HG02885 (cell line): ENCODE results near the gene SERPINF2.
"Not testable (repeated sequence)": the region's sequence is repeated elsewhere in the genome, so short reads cannot be mapped to it uniquely, and the experiment has no call there.

Experiments
- ATAC-seq: cut with Tn5 transposase; IDR thresholded peaks from one replicate; pipeline ENCODE4 v1.9.1; 2021; ENCODE audit warnings: mild to moderate bottlenecking; ENCODE audit not compliant: unreplicated experiment, poor library complexity

The SERPINF2 gene

DNA sequence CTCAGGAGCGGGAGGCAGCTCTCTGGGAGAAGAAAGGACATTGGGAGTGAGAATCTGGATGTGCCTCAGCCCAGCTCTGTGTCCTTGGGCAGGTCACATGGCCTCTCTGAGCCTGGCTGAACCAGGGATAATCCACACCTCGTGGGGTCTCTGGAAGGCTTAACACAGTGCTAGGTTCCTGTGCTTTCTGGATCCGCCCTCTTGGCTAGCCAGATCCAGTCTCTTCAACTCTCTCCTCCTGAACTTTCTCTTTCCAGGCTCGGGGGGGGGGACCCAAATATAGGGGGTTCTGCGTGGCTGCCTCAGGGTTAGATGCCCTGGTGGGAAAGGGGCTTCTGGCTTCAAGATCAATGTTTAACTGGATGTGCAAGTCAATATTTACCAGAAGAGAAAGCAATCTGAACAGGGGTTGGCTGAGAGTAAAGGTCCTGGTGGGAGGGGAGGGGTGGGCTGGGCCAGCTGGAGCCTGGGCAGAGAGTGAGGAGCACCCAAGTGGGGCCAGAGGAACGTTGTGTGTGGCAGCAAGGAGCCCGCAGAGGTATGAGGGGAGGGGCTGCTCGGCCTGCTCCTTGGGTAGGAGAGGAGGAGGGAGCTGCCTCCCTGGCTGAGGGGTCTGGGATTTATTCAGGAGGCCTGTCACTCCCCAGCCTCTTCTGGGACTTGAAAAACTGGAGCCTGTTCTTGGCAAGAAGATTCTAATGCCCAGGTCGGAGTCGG, at the start of gene SERPINF2:
TSS of gene SERPINF2 (plus strand) at position 501 of the 717 bp plus-strand sequence. CDS start 2,125 bp downstream, outside the sequence.
- no peak for ATAC-seq

GRCh38 chr17:1693339-1693738, 49.3 kb upstream of the SERPINF2 start:
- no peak for ATAC-seq

DNA sequence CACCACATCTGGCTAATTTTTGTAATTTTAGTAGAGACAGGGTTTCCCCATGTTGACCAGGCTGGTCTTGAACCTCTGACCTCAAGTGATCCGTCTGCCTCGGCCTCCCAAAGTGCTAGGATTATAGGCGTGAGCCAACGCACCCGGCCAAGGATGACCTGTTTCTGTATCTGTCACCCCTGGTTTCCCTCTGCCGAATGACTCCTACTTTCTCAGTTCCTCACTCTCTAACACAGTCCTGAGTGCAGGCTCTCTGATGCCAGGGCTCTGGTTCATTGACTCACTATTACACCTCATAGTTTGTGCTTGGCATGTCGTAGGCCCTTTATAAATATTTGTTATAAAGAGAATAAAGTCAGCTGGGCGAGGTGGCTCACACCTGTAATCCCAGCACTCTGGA, 47.3 kb upstream of the SERPINF2 start:
- ATAC-seq, result no peak

DNA sequence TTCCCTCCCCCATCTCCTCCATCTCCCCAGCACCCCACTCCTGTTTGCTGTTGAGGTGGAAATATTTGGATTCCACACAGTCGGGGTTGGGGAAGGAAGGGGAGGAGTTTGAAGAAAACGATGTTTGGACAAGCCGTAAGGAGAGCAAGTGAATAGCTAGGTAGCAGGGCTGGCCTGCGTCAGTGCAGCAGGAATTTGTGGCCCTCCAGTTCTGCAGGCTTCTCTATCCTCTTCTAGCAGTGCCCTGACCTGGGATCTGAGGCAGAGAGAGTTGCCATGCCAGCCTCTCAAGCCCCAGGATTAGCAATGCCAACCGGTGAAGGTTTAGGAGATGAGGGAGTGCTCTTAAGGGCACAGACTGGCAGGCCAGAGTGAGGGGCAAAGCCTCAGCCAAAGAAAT, 45.0 kb upstream of the SERPINF2 start:
- no peak for ATAC-seq

DNA sequence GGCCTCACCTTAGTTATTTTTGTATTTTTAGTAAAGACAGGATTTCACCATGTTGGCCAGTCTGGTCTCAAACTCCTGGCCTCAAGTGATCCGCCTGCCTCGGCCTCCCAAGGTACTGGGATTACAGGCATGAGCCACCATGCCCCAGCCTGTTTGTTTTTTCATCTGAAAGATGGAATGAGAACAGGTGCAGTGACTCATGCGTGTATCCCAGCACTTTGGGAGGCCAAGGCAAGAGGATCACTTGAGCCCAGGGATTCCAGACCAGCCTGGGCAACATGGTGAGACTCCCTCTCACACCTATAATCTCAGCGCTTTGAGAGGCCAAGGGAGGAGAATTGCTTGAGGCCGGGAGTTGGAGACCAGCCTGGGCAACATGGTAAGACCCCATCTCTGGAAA, 42.8 kb upstream of the SERPINF2 start:
- ATAC-seq, result not testable (repeated sequence)

DNA sequence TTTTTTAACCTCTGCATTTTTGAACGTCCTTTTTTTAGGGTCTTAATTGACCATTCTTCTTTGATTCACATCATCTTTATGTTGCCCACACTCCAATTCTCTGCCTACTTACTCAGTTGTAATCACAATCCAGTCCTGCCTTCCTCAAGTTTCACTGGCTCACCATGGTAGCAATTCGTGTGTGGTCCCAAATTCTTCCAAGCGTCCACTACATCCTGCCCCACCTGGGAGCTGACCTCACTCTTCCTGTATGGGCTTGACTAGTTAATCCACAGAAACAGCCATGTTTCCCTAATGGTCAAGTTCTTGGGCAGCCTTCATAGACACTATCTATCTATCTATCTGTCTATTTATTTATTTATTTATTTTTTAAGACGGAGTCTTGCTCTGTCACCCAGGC, 39.6 kb upstream of the SERPINF2 start:
- no peak for ATAC-seq

DNA sequence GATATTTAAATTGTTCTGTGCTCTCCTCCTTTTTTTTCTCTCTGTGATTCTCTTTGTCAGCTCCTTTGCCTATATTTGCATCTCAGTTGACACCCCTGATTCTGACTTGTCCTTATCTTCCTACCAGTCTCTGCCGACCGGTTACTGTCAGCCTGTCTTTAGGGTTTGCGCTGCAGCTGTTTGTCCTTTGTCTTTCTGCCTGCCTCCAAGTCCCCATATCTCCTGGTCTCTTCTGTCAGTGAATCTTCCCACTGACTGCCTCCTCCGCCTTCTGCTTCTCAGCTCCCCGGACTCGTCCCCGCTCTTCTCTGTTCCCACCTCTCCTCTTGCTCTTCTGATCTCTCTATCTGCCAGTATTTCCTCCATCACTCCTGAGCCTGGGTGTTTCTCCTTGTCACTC, 37.7 kb upstream of the SERPINF2 start:
- ATAC-seq, result no peak

- no peak for ATAC-seq
Measured at GRCh38 chr17:1707107-1707506, 35.6 kb upstream of the SERPINF2 start.

GRCh38 chr17:1708791-1709346, 33.8 kb upstream of the SERPINF2 start:
- ATAC-seq, result not testable (repeated sequence)

GRCh38 chr17:1709403-1709951, 33.2 kb upstream of the SERPINF2 start:
- ATAC-seq, result no peak

DNA sequence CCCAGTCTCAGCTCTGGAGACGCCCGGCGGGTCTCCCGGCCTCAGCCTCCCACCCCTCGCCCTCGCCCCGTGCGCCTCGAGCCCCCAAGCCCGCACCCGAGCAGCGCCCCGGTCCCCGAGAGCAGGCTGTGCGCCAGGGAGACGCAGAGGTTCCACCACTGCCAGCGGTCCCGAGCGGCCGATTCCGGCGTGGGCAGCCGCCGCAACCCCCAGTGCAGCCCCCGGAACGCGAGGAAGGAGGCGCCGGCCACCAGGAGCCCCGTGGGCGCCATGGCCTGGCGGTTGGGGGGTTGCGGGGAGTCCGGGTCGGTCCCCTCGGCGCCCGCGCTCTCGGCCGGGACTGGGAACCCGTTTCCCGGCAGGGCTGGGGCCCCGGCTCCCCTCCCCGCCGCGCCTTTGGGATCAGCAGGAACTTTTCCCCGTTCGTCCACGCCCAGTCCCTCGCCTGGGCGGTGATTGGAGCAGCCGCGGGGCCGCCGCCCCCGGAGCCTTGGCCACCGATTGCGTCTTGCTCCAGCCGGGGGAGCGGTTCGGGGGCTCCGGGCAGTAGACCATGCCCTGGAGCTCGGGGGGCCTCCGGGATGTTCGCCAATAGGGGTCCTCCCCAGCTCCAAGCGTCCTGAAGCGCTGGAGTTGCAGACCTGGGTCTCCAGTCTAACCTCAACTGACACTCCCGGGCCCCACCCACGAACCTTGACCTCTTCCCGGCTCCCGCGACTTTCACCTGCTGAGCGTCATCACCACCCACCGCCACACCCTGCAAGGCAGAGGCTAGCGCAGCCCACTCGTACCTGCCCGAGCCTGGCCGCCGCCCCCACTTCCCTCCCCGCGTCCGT, 32.5 kb upstream of the SERPINF2 start, which contains the start of gene TLCD2:
TSS of gene TLCD2 (minus strand) at position 407 of the 836 bp plus-strand sequence. CDS start at position 272, 135 bp downstream.
- no peak for ATAC-seq

GRCh38 chr17:1710807-1711553, 31.7 kb upstream of the SERPINF2 start:
- no peak for ATAC-seq

- ATAC-seq, result no peak
Measured at GRCh38 chr17:1711804-1712203, 30.9 kb upstream of the SERPINF2 start.

DNA sequence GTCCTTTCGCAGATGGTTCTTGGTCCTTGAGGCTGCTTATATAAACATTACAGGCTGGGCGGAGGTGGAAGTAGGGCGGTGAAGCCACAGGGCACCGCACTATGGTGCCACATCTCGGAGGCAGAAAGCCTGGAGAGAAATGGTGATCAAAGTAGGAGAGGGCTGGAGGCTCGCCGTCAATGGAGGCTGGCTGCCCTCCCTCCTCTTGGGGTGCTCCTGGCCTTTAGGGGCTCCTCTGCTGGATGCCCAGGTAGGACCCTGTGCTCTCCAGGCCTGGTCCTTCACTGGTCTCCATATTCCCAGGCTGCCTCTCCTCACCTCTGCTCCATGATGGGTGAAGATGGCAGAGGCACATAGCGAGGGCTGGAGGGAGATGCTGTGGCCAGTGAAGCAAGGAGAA, 30.4 kb upstream of the SERPINF2 start:
- no peak for ATAC-seq

DNA sequence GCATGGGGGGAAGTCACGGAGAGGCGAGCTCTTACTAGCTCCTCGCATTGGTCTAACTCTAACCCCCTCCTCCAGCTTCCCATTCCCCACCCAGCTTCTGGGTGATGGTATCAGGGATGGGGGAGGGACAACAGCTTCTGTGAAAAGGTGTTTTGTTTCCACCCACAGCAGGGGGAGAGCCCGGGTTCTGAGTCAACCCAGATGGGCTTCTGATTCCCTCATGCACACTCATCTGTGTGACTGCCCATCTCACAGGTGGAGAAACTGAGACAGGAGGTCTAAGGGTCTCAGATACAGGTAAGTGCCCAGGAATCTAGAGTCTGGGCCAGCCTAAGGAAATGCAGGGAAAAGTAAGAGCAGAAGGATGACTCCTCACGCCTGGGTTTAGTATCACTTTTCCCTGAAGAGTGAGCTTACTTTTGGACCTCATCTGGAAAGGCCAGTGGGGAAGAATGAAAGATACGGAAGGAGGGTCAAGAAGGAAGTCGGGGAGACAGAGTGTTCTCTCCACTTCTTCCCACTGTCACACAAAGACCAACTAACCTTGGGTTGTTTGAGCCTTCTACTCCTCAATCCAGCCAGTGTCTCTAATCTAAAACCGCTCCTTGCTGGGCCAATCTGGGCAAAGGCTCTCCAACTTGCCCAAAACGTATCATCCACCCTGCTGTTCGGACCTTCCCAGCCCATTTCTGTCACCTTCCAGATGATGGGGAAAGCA, 29.4 kb upstream of the SERPINF2 start:
- no peak for ATAC-seq

DNA sequence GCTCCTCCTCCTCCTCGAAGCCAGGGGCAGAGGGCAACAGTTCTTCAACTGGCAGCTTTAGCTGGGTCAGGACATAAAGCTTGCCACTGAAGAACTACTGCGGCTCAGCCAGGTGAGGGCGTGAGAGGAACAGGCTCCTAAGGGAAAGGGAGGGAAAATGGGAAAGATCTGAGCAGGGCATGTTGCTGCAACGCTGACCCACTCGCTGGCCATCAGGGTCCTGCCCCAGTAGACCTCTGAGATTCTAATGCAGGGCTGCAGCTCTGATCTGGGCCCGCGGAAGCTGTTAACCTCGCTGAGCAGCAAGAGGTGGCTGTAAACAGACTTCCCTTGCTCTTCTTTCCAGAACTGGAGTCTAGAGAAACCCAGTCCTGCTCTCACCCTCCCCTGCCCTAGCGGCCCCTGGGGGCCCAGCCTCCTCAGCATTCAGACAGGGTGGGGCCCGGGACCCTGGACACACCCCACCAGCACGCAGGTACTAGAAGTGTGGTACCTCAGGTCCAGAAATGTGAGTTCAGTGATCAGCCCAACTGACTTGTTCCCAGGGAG, 28.7 kb upstream of the SERPINF2 start:
- ATAC-seq, result no peak

- no peak for ATAC-seq
Measured at GRCh38 chr17:1714427-1714979, 28.2 kb upstream of the SERPINF2 start.

- no peak for ATAC-seq
Measured at GRCh38 chr17:1714980-1715802, 27.5 kb upstream of the SERPINF2 start.
